ENCODE results near the gene SLC30A5. TPM values are rescaled to one million over a fixed set of nuclear protein-coding genes. Genes with fewer than 3 reads are reported as not detected.
"Not testable (repeated sequence)": the region's sequence is repeated elsewhere in the genome, so short reads cannot be mapped to it uniquely, and the experiment has no call there.

Gene SLC30A5
- 10 to 100 TPM; 42.9 to 63.2 (median 52.4) TPM for total RNA-seq

- intact Hi-C loops (cut with DNase I; ENCODE audit: low total_unique reads): loop anchor here (1.0 kb wide), 1 partner anchor 9 kb away; no protein-coding TSS in a partner anchor
- H3K36me3 ChIP-seq: no peaks in the 10 kb centered on the region
- H3K27me3 ChIP-seq: no peaks in the 10 kb centered on the region
- TF ChIP-seq CTCF (IDR thresholded peaks at IDR 0.05) (peak; percentile 90 to 98 (median 90)), POLR2AphosphoS5 (IDR thresholded peaks at IDR 0.05) (peak; percentile 68 to 89 (median 84)), POLR2A (IDR thresholded peaks at IDR 0.05) (peak; percentile 44)
- no peaks in the 10 kb centered on the region for H3K9me3 ChIP-seq
- peak; percentile 97 to 99 for DNase-seq (ENCODE audit: low spot score in 2 of 2)
- peak within 1 kb of the TSS; percentile 90 to 96 (median 94) for H3K4me3 ChIP-seq
- peaks cover 0 to 4% of the 10 kb centered on the region in 2 donors for H3K4me1 ChIP-seq
- H3K27ac ChIP-seq: peak within 1 kb of the TSS; percentile 97 to 98
Observed at GRCh38 chr5:69093771-69094482, at the start of gene SLC30A5. TSS of gene SLC30A5 (plus strand) at chr5:69094014. CDS start at chr5:69094256, 242 bp downstream.

DNA sequence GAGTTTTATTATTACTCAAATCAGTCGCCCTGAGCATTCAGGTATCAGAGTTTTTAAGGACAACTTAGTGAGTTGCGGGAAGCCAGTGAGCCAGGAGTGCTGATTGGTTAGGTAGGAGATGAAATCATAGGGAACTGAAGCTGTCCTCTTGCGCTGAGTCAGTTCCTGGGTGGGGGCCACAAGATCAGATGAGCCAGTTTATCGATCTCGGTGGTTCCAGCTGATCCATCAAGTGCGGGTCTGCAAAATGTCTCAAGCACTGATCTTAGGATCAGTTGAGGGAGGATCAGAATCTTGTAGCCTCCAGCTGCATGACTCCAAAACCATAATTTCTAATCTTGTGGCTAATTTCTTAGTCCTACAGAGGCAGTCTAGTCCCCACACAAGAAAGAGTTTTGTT, 48.6 kb upstream of the SLC30A5 start:
- H3K4me1 ChIP-seq; DNase-seq (ENCODE audit: low spot score in 2 of 2); H3K4me3 ChIP-seq; H3K9me3 ChIP-seq; intact Hi-C loops (cut with DNase I; ENCODE audit: low total_unique reads); H3K36me3 ChIP-seq; H3K27ac ChIP-seq; H3K27me3 ChIP-seq: not testable (repeated sequence)

DNA sequence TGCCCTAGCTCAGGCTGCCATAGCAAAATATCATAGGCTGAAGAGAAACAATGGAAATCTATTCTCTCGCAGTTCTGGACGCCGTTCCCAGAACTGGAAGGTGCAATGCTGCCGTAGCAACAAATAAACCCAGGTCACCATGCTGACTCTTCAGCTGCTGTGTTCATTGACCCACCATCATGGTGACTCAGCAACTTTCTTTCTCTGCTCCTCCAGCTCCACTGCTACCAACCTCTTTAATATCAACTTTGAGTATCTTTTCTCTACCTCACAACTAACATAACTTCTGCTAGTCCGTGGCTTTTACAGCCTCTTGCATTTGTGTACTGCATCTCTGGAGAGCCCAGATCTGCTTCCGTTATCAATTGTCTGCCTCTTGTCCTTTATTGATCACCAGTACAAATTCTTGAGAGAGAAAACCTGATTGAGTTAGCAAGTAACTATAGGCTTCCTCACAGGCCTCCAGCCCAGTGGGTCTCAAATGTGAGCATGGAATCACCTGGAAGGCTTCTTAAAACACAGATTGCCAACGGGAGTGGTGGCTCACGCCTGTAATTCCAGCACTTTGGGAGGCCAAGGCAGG, 47.3 kb upstream of the SLC30A5 start:
- TF ChIP-seq POLR2AphosphoS5 (IDR thresholded peaks at IDR 0.05) (no peak), CTCF (IDR thresholded peaks at IDR 0.05) (no peak), POLR2A (IDR thresholded peaks at IDR 0.05) (no peak)
- H3K9me3 ChIP-seq: no peaks in the 10 kb centered on the region
- no peak overlapping the region for H3K27ac ChIP-seq
- H3K4me1 ChIP-seq: peaks cover 0 to 4% of the 10 kb centered on the region in 2 donors
- intact Hi-C loops (cut with DNase I; ENCODE audit: low total_unique reads): no loop called here
- no peaks in the 10 kb centered on the region for H3K27me3 ChIP-seq
- no peak for DNase-seq (ENCODE audit: low spot score in 2 of 2)
- no peak overlapping the region for H3K4me3 ChIP-seq
- H3K36me3 ChIP-seq: no peaks in the 10 kb centered on the region

DNA sequence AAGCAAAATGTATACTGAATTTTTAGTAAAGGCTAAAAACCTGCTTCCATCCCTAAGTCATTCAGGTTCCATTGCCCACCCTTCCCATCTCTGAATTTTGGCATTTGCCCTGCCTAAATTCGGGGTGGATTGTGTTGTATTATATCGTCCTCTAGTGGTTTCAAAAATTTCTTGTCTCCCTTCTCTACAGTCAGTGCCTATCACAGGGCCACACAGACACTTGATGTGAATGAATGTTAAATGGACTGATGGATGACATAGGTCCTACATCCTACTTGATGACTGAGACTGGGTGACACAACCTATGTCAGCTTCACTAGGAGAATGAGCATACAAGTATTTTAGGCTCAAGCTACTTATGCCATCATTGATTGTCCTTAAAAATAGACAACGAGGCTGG, 45.6 kb upstream of the SLC30A5 start:
- Histone ChIP-seq H3K27ac (no peak overlapping the region), H3K9me3 (no peaks in the 10 kb centered on the region), H3K27me3 (no peaks in the 10 kb centered on the region), H3K4me3 (no peak overlapping the region), H3K36me3 (no peaks in the 10 kb centered on the region), H3K4me1 (peaks cover 0 to 4% of the 10 kb centered on the region in 2 donors)
- no peak for DNase-seq (ENCODE audit: low spot score in 2 of 2)
- TF ChIP-seq CTCF (IDR thresholded peaks at IDR 0.05): peak; percentile 24 to 44 (median 33)
- no peak for TF ChIP-seq POLR2AphosphoS5 (IDR thresholded peaks at IDR 0.05)
- no peak for TF ChIP-seq POLR2A (IDR thresholded peaks at IDR 0.05)
- intact Hi-C loops (cut with DNase I; ENCODE audit: low total_unique reads): no loop called here

DNA sequence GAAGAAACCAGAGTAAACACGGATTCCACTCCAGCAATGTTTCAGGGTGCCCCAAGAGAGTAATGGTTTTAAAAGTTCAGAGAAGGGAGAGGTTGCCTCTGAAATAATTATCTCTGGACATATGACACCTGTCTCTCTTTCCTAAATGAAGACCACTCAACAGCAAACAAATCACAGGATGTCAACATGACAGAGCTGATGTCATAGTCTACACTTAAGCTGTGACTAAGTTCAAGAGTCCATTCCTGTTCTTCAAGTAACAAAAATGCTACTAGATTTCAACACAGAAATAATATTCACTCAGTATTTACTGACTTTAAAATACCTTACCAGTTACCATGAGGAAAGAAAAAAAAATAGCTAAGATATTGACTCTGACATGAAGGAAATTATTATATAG, 44.7 kb upstream of the SLC30A5 start:
- H3K9me3 ChIP-seq: no peaks in the 10 kb centered on the region
- no peak for DNase-seq (ENCODE audit: low spot score in 2 of 2)
- intact Hi-C loops (cut with DNase I; ENCODE audit: low total_unique reads): no loop called here
- no peak overlapping the region for H3K4me3 ChIP-seq
- H3K36me3 ChIP-seq: no peaks in the 10 kb centered on the region
- no peaks in the 10 kb centered on the region for H3K4me1 ChIP-seq
- H3K27me3 ChIP-seq: no peaks in the 10 kb centered on the region
- TF ChIP-seq CTCF (IDR thresholded peaks at IDR 0.05): no peak
- no peak for TF ChIP-seq POLR2A (IDR thresholded peaks at IDR 0.05)
- TF ChIP-seq POLR2AphosphoS5 (IDR thresholded peaks at IDR 0.05): no peak
- no peak overlapping the region for H3K27ac ChIP-seq
